ENCODE results near the gene CDC34. TPM values are rescaled to one million over a fixed set of nuclear protein-coding genes. Genes with fewer than 3 reads are reported as not detected.

Gene CDC34
- total RNA-seq, 1 donor from 2014 or later = 30.7 TPM

- ATAC-seq = peak; percentile 29
Observed at GRCh38 chr19:524062-524674, 7.4 kb upstream of the CDC34 start.

GRCh38 chr19:525029-525428 lies 6.5 kb upstream of the CDC34 start:
- peak; percentile 8 for ATAC-seq

GRCh38 chr19:525857-526419 lies 5.6 kb upstream of the CDC34 start:
- ATAC-seq = no peak

GRCh38 chr19:530134-531008 lies 1.2 kb upstream of the CDC34 start:
- no peak for ATAC-seq

GRCh38 chr19:531009-531752 lies 379 bp upstream of the CDC34 start:
- peak; percentile 82 for ATAC-seq

- peak; percentile 0 for ATAC-seq
Observed at GRCh38 chr19:532561-533363, 1.2 kb downstream of the CDC34 start.

- no peak for ATAC-seq
Observed at GRCh38 chr19:533364-534058, 2.0 kb downstream of the CDC34 start.

GRCh38 chr19:534088-534487 lies 2.5 kb downstream of the CDC34 start:
- no peak for ATAC-seq

GRCh38 chr19:535017-535835 lies 3.7 kb downstream of the CDC34 start:
- peak; percentile 41 for ATAC-seq

- ATAC-seq = no peak
Observed at GRCh38 chr19:536031-536880, 4.7 kb downstream of the CDC34 start.

- ATAC-seq = no peak
Observed at GRCh38 chr19:536881-537404, 5.4 kb downstream of the CDC34 start.

GRCh38 chr19:538641-539428 lies 7.3 kb downstream of the CDC34 start:
- no peak for ATAC-seq

GRCh38 chr19:539429-540030 lies 8.0 kb downstream of the CDC34 start:
- no peak for ATAC-seq

- ATAC-seq = no peak
Observed at GRCh38 chr19:540867-541637, 9.5 kb downstream of the CDC34 start.

GRCh38 chr19:541699-542098 lies 10.1 kb downstream of the CDC34 start:
- no peak for ATAC-seq

- no peak for ATAC-seq
Observed at GRCh38 chr19:542173-542866, 10.8 kb downstream of the CDC34 start.

All from esophagus mucosa (tissue), 1 donor.